ENCODE results near the gene GABRD. TPM values are rescaled to one million over a fixed set of nuclear protein-coding genes. Genes with fewer than 3 reads are reported as not detected.
A peak's percentile ranks its signal among the peaks of the same experiment; 100 is the strongest.

Gene GABRD
- total RNA-seq, 1 donor from 2014 or later = not detected

DNA sequence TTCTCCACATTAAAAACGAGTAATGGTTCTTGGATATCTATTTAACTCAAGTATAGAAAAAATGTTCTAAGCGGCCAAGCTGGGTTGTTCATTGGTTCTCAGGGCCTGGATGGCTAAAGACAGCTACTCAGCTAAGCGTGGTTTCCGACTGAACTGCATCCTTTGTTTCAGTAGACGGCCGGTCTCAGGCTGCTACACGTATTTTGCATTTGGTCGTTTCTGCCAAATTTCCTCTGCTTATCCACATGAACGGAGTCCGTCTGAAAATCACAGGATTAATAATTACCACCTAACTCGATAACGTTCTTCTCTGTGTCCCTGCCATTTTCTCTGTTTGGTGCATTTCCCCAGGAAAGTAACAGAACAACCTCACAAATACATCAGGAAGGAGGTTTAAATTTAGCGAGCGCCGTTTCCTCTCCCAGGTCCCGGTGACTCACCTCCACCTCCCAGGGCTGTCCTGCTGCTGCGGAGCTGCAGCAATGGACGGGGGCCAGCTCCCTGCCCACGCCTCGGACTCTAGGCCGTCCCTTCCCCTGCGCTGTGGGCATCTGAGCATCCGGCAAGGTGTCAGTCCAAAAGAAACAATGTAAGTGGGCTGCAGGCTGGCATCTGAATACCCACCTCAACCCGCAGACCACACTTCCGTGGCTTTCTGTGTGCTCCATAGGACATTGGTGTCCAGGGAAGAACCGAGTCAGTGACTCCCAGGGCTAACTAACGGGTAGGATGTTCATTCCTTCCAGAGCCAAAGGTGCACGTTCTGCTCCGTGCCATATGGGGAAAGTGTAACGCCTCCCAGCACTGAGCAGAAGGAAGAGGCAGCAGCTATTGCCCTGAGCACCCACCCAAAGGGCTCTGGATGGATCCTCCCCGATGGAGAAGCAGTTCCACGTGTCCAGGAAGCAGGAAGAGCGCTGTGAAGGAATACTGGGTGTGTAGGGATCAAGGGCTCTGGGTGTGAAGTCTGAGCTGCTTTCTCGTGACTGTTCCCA, 4.1 kb upstream of the GABRD start:
- TF ChIP-seq, protein P1, sequence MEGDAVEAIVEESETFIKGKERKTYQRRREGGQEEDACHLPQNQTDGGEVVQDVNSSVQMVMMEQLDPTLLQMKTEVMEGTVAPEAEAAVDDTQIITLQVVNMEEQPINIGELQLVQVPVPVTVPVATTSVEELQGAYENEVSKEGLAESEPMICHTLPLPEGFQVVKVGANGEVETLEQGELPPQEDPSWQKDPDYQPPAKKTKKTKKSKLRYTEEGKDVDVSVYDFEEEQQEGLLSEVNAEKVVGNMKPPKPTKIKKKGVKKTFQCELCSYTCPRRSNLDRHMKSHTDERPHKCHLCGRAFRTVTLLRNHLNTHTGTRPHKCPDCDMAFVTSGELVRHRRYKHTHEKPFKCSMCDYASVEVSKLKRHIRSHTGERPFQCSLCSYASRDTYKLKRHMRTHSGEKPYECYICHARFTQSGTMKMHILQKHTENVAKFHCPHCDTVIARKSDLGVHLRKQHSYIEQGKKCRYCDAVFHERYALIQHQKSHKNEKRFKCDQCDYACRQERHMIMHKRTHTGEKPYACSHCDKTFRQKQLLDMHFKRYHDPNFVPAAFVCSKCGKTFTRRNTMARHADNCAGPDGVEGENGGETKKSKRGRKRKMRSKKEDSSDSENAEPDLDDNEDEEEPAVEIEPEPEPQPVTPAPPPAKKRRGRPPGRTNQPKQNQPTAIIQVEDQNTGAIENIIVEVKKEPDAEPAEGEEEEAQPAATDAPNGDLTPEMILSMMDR (IDR thresholded peaks at IDR 0.05) = no peak
- Mint-ChIP-seq H3K27me3 (ENCODE audit: low read depth) (peaks cover 61% of the 10 kb centered on the region), H3K27ac (ENCODE audit: unreplicated experiment) (no peak overlapping the region), H3K4me3 (ENCODE audit: unreplicated experiment) (no peak overlapping the region), H3K36me3 (ENCODE audit: low read depth) (peaks cover 2% of the 10 kb centered on the region), H3K4me1 (ENCODE audit: low read depth) (peaks cover 3% of the 10 kb centered on the region), H3K9me3 (ENCODE audit: low read depth) (no peaks in the 10 kb centered on the region)
- DNase-seq (ENCODE audit: low spot score) = peak; percentile 60

DNA sequence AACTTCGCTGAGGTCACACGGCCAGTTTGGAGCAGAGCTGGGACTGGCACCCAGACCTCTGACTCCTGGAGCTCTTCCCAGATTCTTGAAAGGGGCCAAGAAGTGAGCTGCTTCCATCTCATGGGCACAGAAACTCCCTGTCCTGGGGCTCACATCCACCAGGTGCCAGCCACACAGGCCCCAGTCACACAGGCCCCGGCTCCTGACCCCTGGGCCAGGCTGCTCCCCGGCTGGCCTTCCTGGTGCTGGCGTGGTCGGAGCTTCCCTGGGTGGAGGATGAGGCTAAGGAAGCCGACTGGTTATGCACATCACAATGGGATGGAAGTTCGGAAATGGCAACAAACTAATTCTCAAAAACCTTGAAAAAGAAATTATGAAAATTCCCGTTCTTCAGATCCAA, 3.0 kb upstream of the GABRD start:
- Mint-ChIP-seq H3K36me3 (ENCODE audit: low read depth) (peaks cover 2% of the 10 kb centered on the region), H3K4me3 (ENCODE audit: unreplicated experiment) (no peak overlapping the region), H3K27me3 (ENCODE audit: low read depth) (peaks cover 66% of the 10 kb centered on the region), H3K27ac (ENCODE audit: unreplicated experiment) (no peak overlapping the region), H3K9me3 (ENCODE audit: low read depth) (no peaks in the 10 kb centered on the region), H3K4me1 (ENCODE audit: low read depth) (peaks cover 3% of the 10 kb centered on the region)
- TF ChIP-seq, protein P1 (IDR thresholded peaks at IDR 0.05) = no peak
- DNase-seq (ENCODE audit: low spot score) = no peak

DNA sequence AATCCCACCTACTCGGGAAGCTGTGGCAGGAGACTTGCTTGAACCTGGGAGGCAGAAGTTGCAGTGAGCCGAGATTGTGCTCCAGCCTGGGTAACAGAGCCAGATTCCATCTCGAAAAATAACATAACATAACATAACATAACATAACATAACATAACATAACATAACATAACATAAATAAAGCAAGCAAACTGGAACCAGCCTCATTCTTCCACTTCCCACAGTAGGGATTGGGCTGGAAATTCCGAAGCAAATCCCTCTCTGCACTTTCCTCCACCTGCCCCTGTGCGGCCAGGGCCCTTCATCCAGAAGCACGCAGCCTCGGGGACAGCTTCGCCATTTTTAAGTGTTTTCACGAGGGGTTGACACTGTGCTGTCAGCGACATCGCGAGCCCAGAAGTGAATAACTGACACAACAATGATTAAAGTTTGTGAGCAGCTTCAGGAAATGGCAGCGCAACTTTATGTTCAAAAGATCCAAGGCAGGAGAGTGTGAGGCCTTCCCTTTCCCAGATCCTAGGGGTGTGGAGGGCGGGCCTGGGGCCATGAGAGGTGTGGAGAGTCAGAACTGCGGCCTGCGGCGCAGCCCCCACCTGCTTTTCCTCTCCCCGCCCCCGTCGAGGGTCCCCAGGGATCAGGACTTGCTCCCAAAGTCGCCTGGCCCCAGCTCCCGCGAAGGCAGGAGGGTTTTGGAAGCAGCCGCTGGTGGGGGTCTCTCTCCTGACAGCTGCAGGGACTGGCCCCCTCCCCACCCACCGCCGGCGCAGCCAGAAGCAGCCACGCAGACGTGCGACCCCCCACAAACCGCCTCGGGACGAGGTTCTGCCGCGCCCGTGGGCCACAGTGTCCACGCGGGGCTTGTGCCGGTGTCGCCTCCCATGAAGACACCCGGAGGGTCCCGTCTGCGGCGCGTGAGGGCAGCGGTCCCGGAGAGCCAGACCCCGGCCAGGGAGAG, 651 bp upstream of the GABRD start:
- H3K36me3 Mint-ChIP-seq (ENCODE audit: low read depth) = peaks cover 2% of the 10 kb centered on the region
- TF ChIP-seq, protein P1 (IDR thresholded peaks at IDR 0.05) = no peak
- no peak overlapping the region for H3K27ac Mint-ChIP-seq (ENCODE audit: unreplicated experiment)
- peaks cover 3% of the 10 kb centered on the region for H3K4me1 Mint-ChIP-seq (ENCODE audit: low read depth)
- H3K27me3 Mint-ChIP-seq (ENCODE audit: low read depth) = peaks cover 71% of the 10 kb centered on the region
- no peaks in the 10 kb centered on the region for H3K9me3 Mint-ChIP-seq (ENCODE audit: low read depth)
- DNase-seq (ENCODE audit: low spot score) = no peak
- peak overlapping the region; percentile 52 for H3K4me3 Mint-ChIP-seq (ENCODE audit: unreplicated experiment)

DNA sequence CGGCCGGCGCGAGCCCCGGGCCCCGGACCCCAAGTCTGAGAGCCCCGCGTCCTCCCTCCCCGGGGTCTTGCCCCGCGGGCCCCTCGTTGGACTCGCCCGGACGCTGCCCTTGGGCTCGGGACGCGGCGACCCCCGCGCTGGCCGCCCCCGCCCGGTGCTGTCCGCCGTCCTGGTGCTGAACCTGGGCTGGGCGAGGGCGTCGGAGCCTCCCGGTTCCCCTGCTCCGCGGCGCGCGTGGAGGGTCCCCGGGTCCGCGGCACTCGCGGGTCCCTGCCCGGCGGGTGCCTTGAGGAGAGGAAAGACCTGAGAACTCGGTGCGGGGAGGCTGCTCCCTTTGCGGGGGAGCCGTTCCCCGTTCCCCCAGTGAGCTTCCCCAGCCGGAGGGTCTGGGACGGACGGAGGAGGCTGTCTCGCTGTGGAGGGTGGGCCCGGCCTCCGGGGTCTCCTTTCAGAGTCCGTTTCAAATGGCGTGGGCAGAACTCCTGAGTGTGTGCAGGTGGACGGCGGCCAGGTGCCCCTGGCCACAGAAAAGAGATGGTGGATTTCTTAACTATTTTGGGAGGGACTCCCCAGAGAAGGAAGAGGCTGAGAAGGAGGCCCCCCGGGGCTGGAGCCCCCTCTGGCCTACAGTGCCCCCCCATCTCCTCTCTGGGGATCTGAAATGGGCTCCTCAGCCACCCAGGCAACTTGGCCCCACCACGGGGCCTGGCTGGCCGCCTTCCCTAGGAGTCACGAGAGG, 595 bp downstream of the GABRD start:
- Mint-ChIP-seq H3K4me3 (ENCODE audit: unreplicated experiment) (no peak overlapping the region), H3K27me3 (ENCODE audit: low read depth) (peaks cover 62% of the 10 kb centered on the region), H3K4me1 (ENCODE audit: low read depth) (peaks cover 3% of the 10 kb centered on the region)

More for the DNA sequence above, 595 bp downstream of the GABRD start:
- TF ChIP-seq, protein P1 (IDR thresholded peaks at IDR 0.05) = no peak
- Mint-ChIP-seq H3K27ac (ENCODE audit: unreplicated experiment) (no peak overlapping the region), H3K9me3 (ENCODE audit: low read depth) (no peaks in the 10 kb centered on the region), H3K36me3 (ENCODE audit: low read depth) (peaks cover 2% of the 10 kb centered on the region)
- DNase-seq (ENCODE audit: low spot score) = no peak
